ENCODE data around the gene KDM5B.

The KDM5B gene

DNA sequence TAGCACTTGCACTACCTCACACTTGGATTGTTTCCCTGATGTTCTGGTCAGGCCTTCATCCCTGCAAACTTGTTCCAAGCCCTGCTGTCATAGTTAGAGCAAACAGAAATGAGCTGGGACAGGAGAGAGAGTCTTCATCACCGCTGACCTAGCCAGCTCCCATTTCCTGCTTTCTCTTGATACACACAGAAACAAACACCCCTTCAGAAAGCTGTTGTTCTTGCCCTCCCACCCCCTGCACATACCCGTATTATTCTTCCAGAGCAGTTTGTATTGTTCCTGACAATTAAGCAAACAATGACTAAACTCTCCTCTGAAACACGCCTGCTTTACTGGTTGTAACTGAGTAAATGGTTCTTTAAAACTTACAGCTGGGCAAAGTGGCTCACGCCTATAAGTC is 95.1 kb downstream of the KDM5B start:
- Histone ChIP-seq H3K27ac (ENCODE audit: low read depth, low read length) (no peak overlapping the region), H2AFZ (ENCODE audit: low read length, unreplicated experiment) (no peak overlapping the region), H3K4me1 (ENCODE audit: control insufficient read depth, insufficient read depth, low read length, unreplicated experiment) (peaks cover 4% of the 10 kb centered on the region), H3K79me2 (ENCODE audit: control insufficient read depth, insufficient read depth, low read length, unreplicated experiment) (no peaks in the 10 kb centered on the region), H3K4me3 (ENCODE audit: low read depth, low read length) (no peak overlapping the region), H3K36me3 (ENCODE audit: insufficient read depth, low read length) (no peaks in the 10 kb centered on the region), H3K27me3 (ENCODE audit: insufficient read depth, low read length) (peaks cover 76% of the 10 kb centered on the region)

DNA sequence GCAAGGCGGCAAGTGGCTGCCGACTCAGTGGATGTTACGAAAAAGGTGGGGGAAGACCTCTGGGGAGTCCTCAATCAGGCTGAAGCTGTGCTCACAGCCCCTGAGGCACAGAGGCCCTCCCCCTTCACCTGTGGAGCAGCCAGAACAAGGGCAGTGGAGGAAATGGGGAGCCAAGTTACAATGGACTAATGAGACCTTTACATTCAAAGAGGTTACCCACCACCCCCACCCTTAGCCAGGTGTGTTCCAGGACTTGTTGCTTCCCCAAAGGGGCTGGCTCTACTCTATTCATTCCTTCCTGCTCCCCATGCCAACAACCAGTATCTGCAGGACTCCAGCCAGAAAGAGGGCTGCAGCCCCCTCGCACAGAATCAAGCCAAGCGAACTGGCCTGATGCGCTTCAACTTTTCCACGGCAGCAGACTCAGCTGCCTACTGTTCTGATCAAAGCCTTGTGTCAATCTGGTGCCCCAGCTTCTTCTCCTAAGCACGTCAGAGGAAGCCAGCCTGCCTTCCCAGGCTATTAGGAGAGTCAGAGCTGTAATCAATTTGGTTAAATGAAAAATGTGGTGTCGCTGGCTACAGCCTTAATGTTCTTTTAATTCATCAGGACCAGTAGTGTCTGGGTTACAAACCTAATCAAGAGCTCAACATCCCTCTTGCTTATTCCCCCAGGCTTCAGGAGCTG is 96.1 kb downstream of the KDM5B start:
- Histone ChIP-seq H3K36me3 (ENCODE audit: insufficient read depth, low read length) (no peaks in the 10 kb centered on the region), H3K27ac (ENCODE audit: low read depth, low read length) (no peak overlapping the region), H3K4me1 (ENCODE audit: control insufficient read depth, insufficient read depth, low read length, unreplicated experiment) (peaks cover 4% of the 10 kb centered on the region), H2AFZ (ENCODE audit: low read length, unreplicated experiment) (no peak overlapping the region), H3K27me3 (ENCODE audit: insufficient read depth, low read length) (peaks cover 81% of the 10 kb centered on the region), H3K4me3 (ENCODE audit: low read depth, low read length) (no peak overlapping the region), H3K79me2 (ENCODE audit: control insufficient read depth, insufficient read depth, low read length, unreplicated experiment) (no peaks in the 10 kb centered on the region)

DNA sequence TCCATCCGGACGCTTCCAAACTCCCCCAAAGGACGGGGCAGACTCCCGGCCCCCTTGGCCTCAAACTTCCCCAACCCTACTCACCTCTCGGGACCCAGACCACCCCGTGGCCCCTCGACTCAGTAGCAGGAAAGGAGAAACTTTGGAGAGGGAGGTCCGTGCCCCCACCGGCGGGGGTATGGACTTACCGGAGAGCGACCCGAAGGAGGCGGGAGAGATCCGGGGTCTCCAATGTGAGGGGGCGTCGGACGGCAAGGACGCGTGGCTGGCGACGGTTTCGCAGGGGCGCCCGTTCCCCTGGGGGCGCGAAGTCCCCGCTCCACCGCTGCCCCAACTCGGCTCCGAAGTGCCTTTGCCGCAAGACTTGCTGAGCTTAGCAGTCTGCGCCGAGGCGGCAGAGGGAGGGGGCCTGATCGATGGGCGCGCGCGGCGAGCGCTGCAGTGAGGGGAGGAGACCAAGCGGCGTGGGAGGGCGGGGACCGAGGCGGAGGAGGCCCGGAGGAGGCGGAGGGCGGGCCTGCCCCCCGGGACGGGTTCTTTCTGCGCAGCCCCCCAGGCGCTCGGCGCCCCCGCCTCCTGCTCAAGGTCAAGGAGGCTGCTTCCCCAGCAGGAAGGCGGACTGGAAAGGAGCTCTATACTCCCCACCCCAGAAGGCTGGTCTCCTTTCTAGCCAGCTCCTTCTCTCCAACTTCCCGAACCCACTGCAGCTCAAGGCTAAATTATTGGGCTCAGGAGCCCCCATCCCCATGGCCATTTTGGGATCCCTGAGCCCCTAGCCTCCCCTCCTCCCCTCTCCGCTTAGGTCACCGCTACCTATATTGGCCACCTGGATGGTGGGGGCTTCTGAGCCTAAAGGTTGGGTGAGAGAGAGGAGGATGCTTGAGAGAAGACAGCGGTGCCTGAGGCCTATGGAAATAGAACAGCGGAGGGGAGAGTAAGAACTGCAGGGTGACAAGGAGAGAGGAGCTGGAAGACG is 97.9 kb downstream of the KDM5B start, which contains the start of gene SYT2:
Gene SYT2 (minus strand): TSS at position 385 of the 976 bp plus-strand sequence. CDS start 104,682 bp downstream, outside the sequence.
- H3K4me1 ChIP-seq (ENCODE audit: control insufficient read depth, insufficient read depth, low read length, unreplicated experiment), result peaks cover 4% of the 10 kb centered on the region
- H3K4me3 ChIP-seq (ENCODE audit: low read depth, low read length), result peak within 1 kb of the TSS; percentile 31
- no peak within 1 kb of the TSS for H2AFZ ChIP-seq (ENCODE audit: low read length, unreplicated experiment)
- H3K79me2 ChIP-seq (ENCODE audit: control insufficient read depth, insufficient read depth, low read length, unreplicated experiment), result no peaks in the 10 kb centered on the region
- no peak within 1 kb of the TSS for H3K27ac ChIP-seq (ENCODE audit: low read depth, low read length)
- no peaks in the 10 kb centered on the region for H3K36me3 ChIP-seq (ENCODE audit: insufficient read depth, low read length)
- H3K27me3 ChIP-seq (ENCODE audit: insufficient read depth, low read length), result peaks cover 85% of the 10 kb centered on the region

DNA sequence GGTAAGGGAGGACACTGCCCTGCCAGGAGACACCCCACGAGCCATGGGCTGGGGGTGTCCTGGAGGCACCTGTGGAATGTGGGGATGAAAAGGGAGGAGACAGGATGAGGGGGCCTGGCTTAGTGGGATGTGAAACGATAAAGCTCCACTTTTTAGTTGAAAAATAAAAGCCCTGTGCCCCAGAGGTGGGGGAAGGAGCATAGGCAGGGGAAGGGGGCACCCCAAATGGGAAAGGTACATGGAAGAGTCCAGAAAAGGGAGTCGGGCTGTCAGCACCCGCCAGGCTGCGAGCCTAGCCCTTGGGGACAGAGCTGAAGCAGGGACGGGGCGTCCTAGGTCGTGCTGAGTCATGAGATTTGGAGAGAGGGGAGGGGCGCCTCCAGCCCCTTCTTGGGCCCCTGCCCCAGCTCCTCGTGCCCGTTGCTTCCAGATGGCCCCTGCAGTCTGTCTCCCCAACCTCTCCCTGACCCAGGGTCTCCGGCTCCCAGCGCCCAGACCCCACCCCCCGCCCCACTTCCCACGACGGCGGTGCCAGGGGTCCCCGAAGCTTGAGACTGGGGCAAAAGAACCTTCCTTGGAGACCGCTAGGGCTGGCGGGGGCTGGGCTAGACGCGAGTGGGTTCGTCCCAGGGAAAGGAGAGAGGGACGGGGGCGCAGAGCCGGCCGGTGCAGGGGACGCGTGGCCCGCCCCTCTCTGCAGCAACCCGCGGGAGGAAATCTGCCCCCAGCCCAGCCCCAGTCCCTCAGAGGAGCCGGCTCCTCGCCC is 98.8 kb downstream of the KDM5B start:
- H3K4me3 ChIP-seq (ENCODE audit: low read depth, low read length), result no peak overlapping the region
- peaks cover 4% of the 10 kb centered on the region for H3K4me1 ChIP-seq (ENCODE audit: control insufficient read depth, insufficient read depth, low read length, unreplicated experiment)
- H3K27me3 ChIP-seq (ENCODE audit: insufficient read depth, low read length), result peaks cover 86% of the 10 kb centered on the region
- H3K36me3 ChIP-seq (ENCODE audit: insufficient read depth, low read length), result no peaks in the 10 kb centered on the region
- H3K27ac ChIP-seq (ENCODE audit: low read depth, low read length), result no peak overlapping the region
- no peak overlapping the region for H2AFZ ChIP-seq (ENCODE audit: low read length, unreplicated experiment)
- no peaks in the 10 kb centered on the region for H3K79me2 ChIP-seq (ENCODE audit: control insufficient read depth, insufficient read depth, low read length, unreplicated experiment)

DNA sequence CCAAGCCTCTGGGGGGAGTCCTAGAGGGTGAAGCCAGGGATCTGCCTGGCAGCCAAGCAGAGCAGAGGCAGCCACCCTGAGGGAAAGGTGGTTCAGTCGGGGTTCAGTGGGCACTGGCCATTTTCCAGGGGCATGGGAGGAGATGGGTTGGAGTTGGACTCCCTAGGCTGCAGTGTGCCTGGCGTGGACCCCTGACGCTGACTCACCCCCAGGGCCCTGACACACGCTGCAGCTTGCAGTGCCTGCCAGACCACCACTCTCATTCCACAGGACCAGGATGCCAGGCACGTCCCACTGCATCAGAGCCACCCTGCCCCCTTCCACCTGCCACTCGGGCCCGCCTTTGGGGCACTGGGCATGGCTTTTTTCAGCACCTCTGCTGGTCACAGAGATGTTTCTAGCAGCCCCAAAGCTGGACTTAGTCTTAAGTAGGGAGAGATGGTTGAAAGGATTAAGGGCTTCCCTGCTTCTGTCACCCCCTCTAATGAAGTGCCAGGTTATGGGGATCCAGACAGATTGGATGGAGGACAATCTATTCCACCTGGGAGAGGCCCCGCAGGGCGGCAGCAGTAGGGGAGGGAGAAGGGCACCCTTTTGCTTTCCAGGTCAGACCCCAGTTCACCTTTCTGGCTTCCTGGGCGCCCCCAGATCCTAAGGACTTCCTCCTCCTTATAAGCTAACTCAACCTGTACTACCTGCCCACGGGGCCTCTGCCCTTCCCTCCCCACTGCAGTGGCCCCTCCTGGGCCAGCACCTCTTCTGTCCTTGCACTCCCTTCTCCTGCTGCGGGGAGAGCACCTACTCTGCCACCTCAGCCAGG is 99.6 kb downstream of the KDM5B start:
- Histone ChIP-seq H3K4me3 (ENCODE audit: low read depth, low read length) (no peak overlapping the region), H2AFZ (ENCODE audit: low read length, unreplicated experiment) (no peak overlapping the region), H3K27me3 (ENCODE audit: insufficient read depth, low read length) (peaks cover 93% of the 10 kb centered on the region), H3K27ac (ENCODE audit: low read depth, low read length) (no peak overlapping the region), H3K36me3 (ENCODE audit: insufficient read depth, low read length) (no peaks in the 10 kb centered on the region), H3K4me1 (ENCODE audit: control insufficient read depth, insufficient read depth, low read length, unreplicated experiment) (peaks cover 4% of the 10 kb centered on the region), H3K79me2 (ENCODE audit: control insufficient read depth, insufficient read depth, low read length, unreplicated experiment) (no peaks in the 10 kb centered on the region)

DNA sequence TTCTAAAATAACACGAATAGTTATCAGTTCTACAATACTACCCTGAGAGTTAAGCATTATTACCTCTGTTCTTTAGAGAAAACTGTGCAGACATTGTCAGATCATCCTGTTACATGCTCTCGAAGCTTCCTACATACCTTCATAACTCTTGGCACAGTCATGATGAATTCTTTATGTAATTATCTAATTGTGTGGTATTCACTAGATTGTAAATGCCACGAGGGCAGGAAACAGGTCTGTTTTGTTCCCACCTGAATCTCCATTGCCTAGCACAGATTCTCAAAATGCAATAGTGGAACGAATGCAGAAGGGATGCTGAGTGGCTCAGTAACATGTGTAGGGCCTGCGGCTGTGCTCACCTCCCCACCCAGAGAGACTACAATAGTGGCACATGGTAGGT is 101.4 kb downstream of the KDM5B start:
- Histone ChIP-seq H3K79me2 (ENCODE audit: control insufficient read depth, insufficient read depth, low read length, unreplicated experiment) (no peaks in the 10 kb centered on the region), H3K27ac (ENCODE audit: low read depth, low read length) (no peak overlapping the region), H2AFZ (ENCODE audit: low read length, unreplicated experiment) (no peak overlapping the region), H3K27me3 (ENCODE audit: insufficient read depth, low read length) (peaks cover 99% of the 10 kb centered on the region), H3K36me3 (ENCODE audit: insufficient read depth, low read length) (no peaks in the 10 kb centered on the region), H3K4me3 (ENCODE audit: low read depth, low read length) (no peak overlapping the region), H3K4me1 (ENCODE audit: control insufficient read depth, insufficient read depth, low read length, unreplicated experiment) (peaks cover 4% of the 10 kb centered on the region)

DNA sequence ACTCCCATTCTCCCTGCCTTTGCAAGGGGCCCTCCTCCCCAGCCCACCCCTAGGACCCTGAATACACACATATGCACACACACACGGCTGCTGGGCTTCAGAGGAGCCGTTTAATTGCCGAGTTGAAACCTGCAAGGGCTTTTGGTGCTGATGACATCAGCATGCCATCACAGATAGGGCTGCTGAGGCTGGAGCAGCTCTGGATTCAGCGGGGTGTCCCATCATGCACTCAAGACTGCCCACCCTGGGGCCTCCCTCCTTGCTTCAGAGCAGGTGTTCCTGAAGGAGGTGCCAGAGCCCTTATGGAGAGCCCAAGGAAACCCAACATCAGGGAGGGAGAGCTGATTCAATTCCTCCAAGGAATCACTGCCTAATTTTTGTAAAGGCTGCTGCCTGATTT is 103.6 kb downstream of the KDM5B start:
- Histone ChIP-seq H3K27me3 (ENCODE audit: insufficient read depth, low read length) (peaks cover 99% of the 10 kb centered on the region), H3K79me2 (ENCODE audit: control insufficient read depth, insufficient read depth, low read length, unreplicated experiment) (no peaks in the 10 kb centered on the region), H3K36me3 (ENCODE audit: insufficient read depth, low read length) (no peaks in the 10 kb centered on the region), H3K4me1 (ENCODE audit: control insufficient read depth, insufficient read depth, low read length, unreplicated experiment) (no peaks in the 10 kb centered on the region), H2AFZ (ENCODE audit: low read length, unreplicated experiment) (no peak overlapping the region), H3K27ac (ENCODE audit: low read depth, low read length) (no peak overlapping the region), H3K4me3 (ENCODE audit: low read depth, low read length) (no peak overlapping the region)

DNA sequence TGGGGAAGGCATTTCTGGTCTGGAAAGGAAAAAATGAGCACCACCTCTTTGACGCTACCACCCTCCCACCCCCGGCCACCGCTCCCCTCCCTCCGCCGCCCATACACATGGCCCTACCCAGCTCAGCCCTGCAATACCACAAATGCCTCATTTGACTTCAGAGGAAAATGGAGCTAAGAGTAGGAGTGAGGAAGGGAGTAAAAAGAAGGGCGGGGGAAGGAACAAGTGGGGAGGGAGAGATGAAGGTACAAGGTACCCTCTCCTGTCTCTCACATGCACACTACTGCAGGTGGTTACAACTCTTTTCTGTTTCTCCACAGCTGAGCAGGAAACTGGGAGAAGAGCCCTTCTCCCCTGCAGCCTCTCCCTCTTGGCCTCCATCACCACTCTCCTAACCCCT is 105.0 kb downstream of the KDM5B start:
- Histone ChIP-seq H3K36me3 (ENCODE audit: insufficient read depth, low read length) (no peaks in the 10 kb centered on the region), H3K79me2 (ENCODE audit: control insufficient read depth, insufficient read depth, low read length, unreplicated experiment) (no peaks in the 10 kb centered on the region), H2AFZ (ENCODE audit: low read length, unreplicated experiment) (no peak overlapping the region), H3K4me1 (ENCODE audit: control insufficient read depth, insufficient read depth, low read length, unreplicated experiment) (no peaks in the 10 kb centered on the region), H3K27ac (ENCODE audit: low read depth, low read length) (no peak overlapping the region), H3K27me3 (ENCODE audit: insufficient read depth, low read length) (peaks cover 97% of the 10 kb centered on the region), H3K4me3 (ENCODE audit: low read depth, low read length) (no peak overlapping the region)

DNA sequence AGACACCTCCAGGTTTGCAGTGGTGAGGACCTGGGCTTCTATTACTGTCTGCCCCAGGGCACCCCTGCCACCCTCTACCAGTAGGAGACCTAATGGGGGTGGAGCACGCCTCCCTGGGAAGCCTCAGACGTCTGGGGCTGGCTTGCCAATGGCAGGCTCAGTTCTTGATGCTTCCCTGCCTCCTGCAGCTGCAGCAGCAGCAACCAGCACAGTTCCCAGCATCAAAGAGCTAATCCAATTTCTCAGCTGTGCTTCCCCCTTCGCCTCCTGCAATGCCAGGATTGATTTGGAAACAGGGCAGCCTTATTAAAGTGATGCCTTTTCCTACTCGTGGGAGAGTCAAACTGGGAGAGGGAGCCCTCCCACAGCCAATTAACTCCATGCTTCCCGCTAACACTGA is 106.1 kb downstream of the KDM5B start:
- Histone ChIP-seq H3K4me3 (ENCODE audit: low read depth, low read length) (no peak overlapping the region), H3K27ac (ENCODE audit: low read depth, low read length) (no peak overlapping the region), H3K79me2 (ENCODE audit: control insufficient read depth, insufficient read depth, low read length, unreplicated experiment) (no peaks in the 10 kb centered on the region), H3K27me3 (ENCODE audit: insufficient read depth, low read length) (peaks cover 97% of the 10 kb centered on the region), H3K4me1 (ENCODE audit: control insufficient read depth, insufficient read depth, low read length, unreplicated experiment) (no peaks in the 10 kb centered on the region), H2AFZ (ENCODE audit: low read length, unreplicated experiment) (no peak overlapping the region), H3K36me3 (ENCODE audit: insufficient read depth, low read length) (no peaks in the 10 kb centered on the region)

DNA sequence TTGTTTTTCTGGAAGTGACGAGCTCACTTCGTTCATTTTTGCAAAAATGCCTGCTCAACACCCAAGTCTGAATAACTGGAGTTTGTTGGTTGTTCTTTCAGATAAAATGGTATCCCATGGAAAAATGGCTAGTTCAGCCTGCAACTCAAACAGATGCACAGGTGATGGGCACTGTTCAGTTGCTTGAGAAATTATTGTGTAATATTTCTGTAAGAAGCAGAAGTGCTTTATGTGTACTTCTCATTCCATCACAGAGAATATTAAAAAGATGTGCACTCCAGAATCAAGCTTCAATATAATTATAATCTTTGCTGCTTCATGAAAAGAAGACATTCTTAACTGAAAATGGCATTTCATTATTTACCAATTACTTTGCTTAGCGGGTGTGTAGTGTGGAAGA is 107.0 kb downstream of the KDM5B start:
- Histone ChIP-seq H3K4me1 (ENCODE audit: control insufficient read depth, insufficient read depth, low read length, unreplicated experiment) (no peaks in the 10 kb centered on the region), H3K4me3 (ENCODE audit: low read depth, low read length) (no peak overlapping the region), H3K27me3 (ENCODE audit: insufficient read depth, low read length) (peaks cover 97% of the 10 kb centered on the region), H3K27ac (ENCODE audit: low read depth, low read length) (no peak overlapping the region), H3K79me2 (ENCODE audit: control insufficient read depth, insufficient read depth, low read length, unreplicated experiment) (no peaks in the 10 kb centered on the region), H3K36me3 (ENCODE audit: insufficient read depth, low read length) (no peaks in the 10 kb centered on the region), H2AFZ (ENCODE audit: low read length, unreplicated experiment) (no peak overlapping the region)
